OCI-LY1 (cell line): ENCODE results near the gene PDCD4.
"Not testable (repeated sequence)": the region's sequence is repeated elsewhere in the genome, so short reads cannot be mapped to it uniquely, and the experiment has no call there.

Experiments used
- H2AFZ ChIP-seq: fragments of 200-600 bp; sonication (generic), shearing (Covaris generic); 2 replicates; pipeline ENCODE4 v1.6.0; 2014; ENCODE audit warnings: antibody characterized with exemption, mild to moderate bottlenecking, low read length
- H3F3A ChIP-seq: fragments of 200-600 bp; sonication (generic), shearing (Covaris generic); 2 replicates; pipeline ENCODE4 v1.6.0; 2014; ENCODE audit warnings: mild to moderate bottlenecking, antibody characterized with exemption, low read length, moderate library complexity; ENCODE audit not compliant: insufficient read depth
- H3K27ac ChIP-seq: fragments of 200-600 bp; sonication (generic); 2 replicates; pipeline ENCODE4 v1.5.1; 2014; ENCODE audit warnings: low read length, mixed run types, mild to moderate bottlenecking, low read depth; ENCODE audit not compliant: poor library complexity, severe bottlenecking
- H3K27me3 ChIP-seq: fragments of 200-600 bp; sonication (generic); 2 replicates; pipeline ENCODE4 v1.6.0; 2014; ENCODE audit warnings: antibody characterized with exemption, mild to moderate bottlenecking, low read length, moderate library complexity; ENCODE audit not compliant: insufficient read depth
- H3K36me3 ChIP-seq: fragments of 200-600 bp; sonication (generic); 2 replicates; pipeline ENCODE4 v1.6.1; 2014; ENCODE audit warnings: mild to moderate bottlenecking, antibody characterized with exemption, low read length, moderate library complexity, mixed read lengths; ENCODE audit not compliant: insufficient read depth
- H3K4me1 ChIP-seq: fragments of 200-600 bp; sonication (generic); 2 replicates; pipeline ENCODE4 v1.5.1; 2014; ENCODE audit warnings: mild to moderate bottlenecking, low read length, moderate library complexity; ENCODE audit not compliant: insufficient read depth, severe bottlenecking
- H3K4me2 ChIP-seq: fragments of 200-600 bp; sonication (generic), shearing (Covaris generic); 2 replicates; pipeline ENCODE4 v1.6.1; 2014; ENCODE audit warnings: low read length
- H3K4me3 ChIP-seq: fragments of 200-600 bp; sonication (generic); 2 replicates; pipeline ENCODE4 v1.5.1; 2014; ENCODE audit warnings: low read length, low read depth, mild to moderate bottlenecking, mixed read lengths; ENCODE audit not compliant: poor library complexity, severe bottlenecking
- H3K79me2 ChIP-seq: fragments of 200-600 bp; shearing (Covaris generic); 2 replicates; pipeline ENCODE4 v1.6.1; 2016; ENCODE audit warnings: mixed run types, low read length, mixed read lengths; ENCODE audit not compliant: insufficient read depth
- H3K9ac ChIP-seq: fragments of 200-600 bp; sonication (generic), shearing (Covaris generic); 2 replicates; pipeline ENCODE4 v1.6.1; 2014; ENCODE audit warnings: mild to moderate bottlenecking, low read length, mixed read lengths
- H3K9me2 ChIP-seq: fragments of 200-600 bp; sonication (generic), shearing (Covaris generic); 2 replicates; pipeline ENCODE4 v1.6.1; 2014; ENCODE audit warnings: low read depth, mild to moderate bottlenecking, low read length, mixed read lengths
- H3K9me3 ChIP-seq: fragments of 200-600 bp; shearing (Covaris generic); 2 replicates; pipeline ENCODE4 v1.6.1; 2014; ENCODE audit warnings: low read length, mixed read lengths
- H4K20me1 ChIP-seq: fragments of 200-600 bp; sonication (generic), shearing (Covaris generic); 2 replicates; pipeline ENCODE4 v1.6.0; 2016; ENCODE audit warnings: mild to moderate bottlenecking, low read length; ENCODE audit not compliant: insufficient read depth
- CTCF ChIP-seq: fragments of 200-600 bp; sonication (generic), shearing (Covaris generic); IDR thresholded peaks from 2 replicates; pipeline ENCODE4 v1.5.1; 2017; ENCODE audit warnings: mild to moderate bottlenecking, antibody characterized with exemption, low read length, moderate library complexity, mixed read lengths
- EZH2 ChIP-seq: fragments of 200-600 bp; sonication (generic), shearing (Covaris generic); IDR thresholded peaks from 2 replicates; pipeline ENCODE4 v1.8.0; 2017; ENCODE audit warnings: borderline replicate concordance, mixed run types, mild to moderate bottlenecking, antibody characterized with exemption, low read length, moderate library complexity, mixed read lengths

Gene PDCD4

GRCh38 chr10:110912374-110912773 is 40.6 kb downstream of the PDCD4 start:
- Histone ChIP-seq H3K27ac (no peak overlapping the region), H2AFZ (no peak overlapping the region), H3K4me2 (no peak overlapping the region), H3K9me2 (no peaks in the 10 kb centered on the region), H3K79me2 (no peaks in the 10 kb centered on the region), H3K4me3 (no peak overlapping the region), H3F3A (no peaks in the 10 kb centered on the region), H3K27me3 (no peaks in the 10 kb centered on the region), H3K4me1 (peaks cover 19% of the 10 kb centered on the region), H3K36me3 (no peaks in the 10 kb centered on the region), H3K9ac (no peak overlapping the region), H4K20me1 (no peaks in the 10 kb centered on the region), H3K9me3 (no peaks in the 10 kb centered on the region)
- TF ChIP-seq EZH2 (no peak), CTCF (no peak)

- H3K4me2 ChIP-seq = no peak overlapping the region
- no peaks in the 10 kb centered on the region for H3K36me3 ChIP-seq
- H3K9ac ChIP-seq = no peak overlapping the region
- no peak for TF ChIP-seq CTCF
- no peak for TF ChIP-seq EZH2
- H3K27me3 ChIP-seq = no peaks in the 10 kb centered on the region
- no peaks in the 10 kb centered on the region for H4K20me1 ChIP-seq
- H3K27ac ChIP-seq = no peak overlapping the region
- H3K4me3 ChIP-seq = no peak overlapping the region
- peaks cover 29% of the 10 kb centered on the region for H3K4me1 ChIP-seq
- H2AFZ ChIP-seq = no peak overlapping the region
- H3F3A ChIP-seq = 0 out of 2 replicates have a peak, but pooled peaks cover 7% of the 10 kb centered on the region
- no peaks in the 10 kb centered on the region for H3K9me2 ChIP-seq
- H3K79me2 ChIP-seq = no peaks in the 10 kb centered on the region
- H3K9me3 ChIP-seq = no peaks in the 10 kb centered on the region
Observed at GRCh38 chr10:110914431-110914830, 42.7 kb downstream of the PDCD4 start.

- H2AFZ ChIP-seq = no peak overlapping the region
- H3F3A ChIP-seq = 0 out of 2 replicates have a peak, but pooled peaks cover 7% of the 10 kb centered on the region
Observed at GRCh38 chr10:110915035-110915434, 43.3 kb downstream of the PDCD4 start.

GRCh38 chr10:110915600-110915999 is 43.9 kb downstream of the PDCD4 start:
- not testable (repeated sequence) for H3K27ac ChIP-seq, H3K9ac ChIP-seq, H3K9me2 ChIP-seq, H3K79me2 ChIP-seq, H3K9me3 ChIP-seq, H2AFZ ChIP-seq, H3K4me3 ChIP-seq, H3K4me2 ChIP-seq, H3F3A ChIP-seq, H4K20me1 ChIP-seq, H3K27me3 ChIP-seq, H3K36me3 ChIP-seq
- H3K4me1 ChIP-seq = peaks cover 29% of the 10 kb centered on the region

More at GRCh38 chr10:110915035-110915434, 43.3 kb downstream of the PDCD4 start:
- Histone ChIP-seq H3K4me3 (no peak overlapping the region), H3K4me2 (no peak overlapping the region), H4K20me1 (no peaks in the 10 kb centered on the region), H3K27me3 (no peaks in the 10 kb centered on the region), H3K9ac (no peak overlapping the region), H3K9me3 (no peaks in the 10 kb centered on the region), H3K9me2 (no peaks in the 10 kb centered on the region), H3K79me2 (no peaks in the 10 kb centered on the region), H3K36me3 (no peaks in the 10 kb centered on the region), H3K27ac (no peak overlapping the region), H3K4me1 (peaks cover 29% of the 10 kb centered on the region)
- no peak for TF ChIP-seq CTCF
- no peak for TF ChIP-seq EZH2
